ENCODE results near the gene CAB39L. TPM values are rescaled to one million over a fixed set of nuclear protein-coding genes. Genes with fewer than 3 reads are reported as not detected.

The CAB39L gene
- polyA plus RNA-seq, 1 donor from 2014 or later = 40.3 TPM

DNA sequence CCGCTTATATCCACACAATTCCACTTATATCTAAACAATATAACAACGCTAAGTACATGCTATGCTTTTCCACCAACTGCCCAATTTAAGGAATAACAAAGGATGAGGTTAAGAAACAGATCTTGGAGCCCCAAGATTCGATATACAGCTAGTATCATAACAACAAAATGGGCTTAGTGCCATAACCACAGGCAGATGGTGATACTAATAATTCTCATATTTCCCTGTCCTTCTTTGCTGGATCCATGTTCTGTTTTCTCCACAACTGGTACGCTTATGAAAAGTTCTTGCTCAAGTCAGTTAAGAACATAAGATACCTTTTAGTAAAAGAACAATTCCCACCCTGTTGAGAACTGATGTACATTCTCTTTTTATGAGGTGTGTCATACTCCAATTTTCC lies 33.9 kb downstream of the CAB39L start:
- H2AFZ ChIP-seq (ENCODE audit: low read depth, low read length) = no peak overlapping the region
- no peaks in the 10 kb centered on the region for H3K36me3 ChIP-seq (ENCODE audit: insufficient read depth, low read length)
- H3K4me2 ChIP-seq (ENCODE audit: low read length) = no peak overlapping the region
- no peaks in the 10 kb centered on the region for H3F3A ChIP-seq (ENCODE audit: insufficient read depth, low read length, poor library complexity, severe bottlenecking)
- no peak overlapping the region for H3K27ac ChIP-seq (ENCODE audit: low read length)
- H3K79me2 ChIP-seq (replicated peaks; ENCODE audit: insufficient read depth, low read length) = no peaks in the 10 kb centered on the region
- H3K9ac ChIP-seq (ENCODE audit: low read length) = no peak overlapping the region
- no peak overlapping the region for H3K4me3 ChIP-seq (ENCODE audit: low read length)
- TF ChIP-seq CTCF (IDR thresholded peaks at IDR 0.05; ENCODE audit: poor library complexity, severe bottlenecking) (no peak), SMC3 (conservative IDR thresholded peaks at IDR 0.05; ENCODE audit: poor library complexity) (no peak), EP300 (conservative IDR thresholded peaks at IDR 0.05; ENCODE audit: poor library complexity, severe bottlenecking) (no peak), EZH2 (IDR thresholded peaks at IDR 0.05; ENCODE audit: borderline replicate concordance, insufficient read depth, low read length, poor library complexity, severe bottlenecking) (no peak), POLR2AphosphoS5 (IDR thresholded peaks at IDR 0.05) (no peak), MXI1 (conservative IDR thresholded peaks at IDR 0.05; ENCODE audit: poor library complexity, severe bottlenecking) (no peak), RAD21 (conservative IDR thresholded peaks at IDR 0.05) (no peak), TAF1 (IDR thresholded peaks at IDR 0.05; ENCODE audit: low read depth) (no peak)
- TF ChIP-seq, protein P1, sequence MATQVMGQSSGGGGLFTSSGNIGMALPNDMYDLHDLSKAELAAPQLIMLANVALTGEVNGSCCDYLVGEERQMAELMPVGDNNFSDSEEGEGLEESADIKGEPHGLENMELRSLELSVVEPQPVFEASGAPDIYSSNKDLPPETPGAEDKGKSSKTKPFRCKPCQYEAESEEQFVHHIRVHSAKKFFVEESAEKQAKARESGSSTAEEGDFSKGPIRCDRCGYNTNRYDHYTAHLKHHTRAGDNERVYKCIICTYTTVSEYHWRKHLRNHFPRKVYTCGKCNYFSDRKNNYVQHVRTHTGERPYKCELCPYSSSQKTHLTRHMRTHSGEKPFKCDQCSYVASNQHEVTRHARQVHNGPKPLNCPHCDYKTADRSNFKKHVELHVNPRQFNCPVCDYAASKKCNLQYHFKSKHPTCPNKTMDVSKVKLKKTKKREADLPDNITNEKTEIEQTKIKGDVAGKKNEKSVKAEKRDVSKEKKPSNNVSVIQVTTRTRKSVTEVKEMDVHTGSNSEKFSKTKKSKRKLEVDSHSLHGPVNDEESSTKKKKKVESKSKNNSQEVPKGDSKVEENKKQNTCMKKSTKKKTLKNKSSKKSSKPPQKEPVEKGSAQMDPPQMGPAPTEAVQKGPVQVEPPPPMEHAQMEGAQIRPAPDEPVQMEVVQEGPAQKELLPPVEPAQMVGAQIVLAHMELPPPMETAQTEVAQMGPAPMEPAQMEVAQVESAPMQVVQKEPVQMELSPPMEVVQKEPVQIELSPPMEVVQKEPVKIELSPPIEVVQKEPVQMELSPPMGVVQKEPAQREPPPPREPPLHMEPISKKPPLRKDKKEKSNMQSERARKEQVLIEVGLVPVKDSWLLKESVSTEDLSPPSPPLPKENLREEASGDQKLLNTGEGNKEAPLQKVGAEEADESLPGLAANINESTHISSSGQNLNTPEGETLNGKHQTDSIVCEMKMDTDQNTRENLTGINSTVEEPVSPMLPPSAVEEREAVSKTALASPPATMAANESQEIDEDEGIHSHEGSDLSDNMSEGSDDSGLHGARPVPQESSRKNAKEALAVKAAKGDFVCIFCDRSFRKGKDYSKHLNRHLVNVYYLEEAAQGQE (IDR thresholded peaks at IDR 0.05; ENCODE audit: borderline replicate concordance) = no peak
- H3K27me3 ChIP-seq (ENCODE audit: insufficient read depth, low read depth, low read length) = no peaks in the 10 kb centered on the region
- no peaks in the 10 kb centered on the region for H3K9me2 ChIP-seq (ENCODE audit: insufficient read depth, low read length)
- H4K20me1 ChIP-seq (ENCODE audit: insufficient read depth) = no peaks in the 10 kb centered on the region
- no peaks in the 10 kb centered on the region for H3K9me3 ChIP-seq (ENCODE audit: low read length)

DNA sequence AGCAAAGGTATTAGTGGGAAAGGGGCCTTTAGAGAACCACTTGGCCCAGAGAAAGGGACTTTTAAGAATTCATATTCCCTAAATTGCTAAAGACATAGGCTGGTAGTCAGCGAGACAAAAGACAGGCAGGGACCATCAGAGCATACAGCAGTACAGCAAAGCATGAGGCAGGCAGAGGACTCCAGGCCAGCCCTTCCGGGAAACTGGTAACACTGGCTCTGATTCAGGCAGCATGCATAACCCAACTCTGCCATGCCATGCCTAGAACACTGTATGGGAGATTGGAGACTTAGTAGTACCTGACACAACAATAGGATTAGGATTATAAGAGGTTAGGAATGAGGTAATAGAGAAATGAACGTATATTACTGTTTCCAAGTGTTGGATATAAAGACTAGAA lies 34.9 kb downstream of the CAB39L start:
- Histone ChIP-seq H3K27me3 (ENCODE audit: insufficient read depth, low read depth, low read length) (no peaks in the 10 kb centered on the region), H3K9me3 (ENCODE audit: low read length) (no peaks in the 10 kb centered on the region), H4K20me1 (ENCODE audit: insufficient read depth) (no peaks in the 10 kb centered on the region), H3F3A (ENCODE audit: insufficient read depth, low read length, poor library complexity, severe bottlenecking) (no peaks in the 10 kb centered on the region), H3K9ac (ENCODE audit: low read length) (no peak overlapping the region), H3K27ac (ENCODE audit: low read length) (no peak overlapping the region), H3K4me3 (ENCODE audit: low read length) (no peak overlapping the region), H2AFZ (ENCODE audit: low read depth, low read length) (no peak overlapping the region), H3K79me2 (replicated peaks; ENCODE audit: insufficient read depth, low read length) (no peaks in the 10 kb centered on the region), H3K4me2 (ENCODE audit: low read length) (no peak overlapping the region), H3K9me2 (ENCODE audit: insufficient read depth, low read length) (no peaks in the 10 kb centered on the region), H3K36me3 (ENCODE audit: insufficient read depth, low read length) (no peaks in the 10 kb centered on the region)
- TF ChIP-seq TAF1 (IDR thresholded peaks at IDR 0.05; ENCODE audit: low read depth) = no peak
- no peak for TF ChIP-seq RAD21 (conservative IDR thresholded peaks at IDR 0.05)
- no peak for TF ChIP-seq EZH2 (IDR thresholded peaks at IDR 0.05; ENCODE audit: borderline replicate concordance, insufficient read depth, low read length, poor library complexity, severe bottlenecking)
- TF ChIP-seq POLR2AphosphoS5 (IDR thresholded peaks at IDR 0.05) = no peak
- no peak for TF ChIP-seq MXI1 (conservative IDR thresholded peaks at IDR 0.05; ENCODE audit: poor library complexity, severe bottlenecking)
- TF ChIP-seq CTCF (IDR thresholded peaks at IDR 0.05; ENCODE audit: poor library complexity, severe bottlenecking) = no peak
- no peak for TF ChIP-seq EP300 (conservative IDR thresholded peaks at IDR 0.05; ENCODE audit: poor library complexity, severe bottlenecking)
- no peak for TF ChIP-seq SMC3 (conservative IDR thresholded peaks at IDR 0.05; ENCODE audit: poor library complexity)
- TF ChIP-seq, protein P1 (IDR thresholded peaks at IDR 0.05; ENCODE audit: borderline replicate concordance) = no peak
